IMR-90 (cell line): ENCODE measurements around the gene EIF1B. TPM values are rescaled to one million over a fixed set of nuclear protein-coding genes. Genes with fewer than 3 reads are reported as not detected.

Source experiments
- ATAC-seq: fragments of 200-7000 bp; cut with Tn5 transposase; 2 replicates; pipeline ENCODE4 v1.9.1; 2020; ENCODE audit warnings: low read depth, mild to moderate bottlenecking, moderate library complexity
- BruUV-seq: library from RNA; stranded (reverse); fragments of 400-500 nt; replicated peaks from 2 replicates; lab custom pipeline; 2021; lab: Mats Ljungman, UMichigan
- CTCF ChIA-PET: fragments of 300-600 bp; formaldehyde crosslinking; extraction: SDS; loops from one replicate; lab custom pipeline; 2021; ENCODE audit warnings: antibody characterized with exemption; lab: Yijun Ruan, JAX
- POLR2A ChIA-PET: fragments of 300-600 bp; sonication (Branson Sonifier 250); formaldehyde crosslinking; loops from one replicate; lab custom pipeline; 2022; ENCODE audit warnings: antibody characterized with exemption; ENCODE audit not compliant: unreplicated experiment; lab: Charles Lee
- DNase-seq: peaks from one replicate; pipeline ENCODE4 v3.0.0; 2013
- H2AFZ ChIP-seq: replicated peaks from 2 replicates; pipeline ENCODE3; 2013; ENCODE audit warnings: low read length, mild to moderate bottlenecking; ENCODE audit not compliant: poor library complexity
- H2AK5ac ChIP-seq: 2 replicates; pipeline ENCODE4 v1.6.1; 2013; ENCODE audit warnings: low read depth, low read length, inconsistent platforms
- H2AK9ac ChIP-seq: replicated peaks from 2 replicates; pipeline ENCODE3; 2013; ENCODE audit warnings: mild to moderate bottlenecking, low read depth, low read length, moderate library complexity; ENCODE audit not compliant: poor library complexity
- H2BK120ac ChIP-seq: 2 replicates; pipeline ENCODE4 v1.6.1; 2013; ENCODE audit warnings: low read depth, low read length, inconsistent platforms
- H2BK15ac ChIP-seq: 3 replicates; pipeline ENCODE4 v1.6.1; 2013; ENCODE audit warnings: low read depth, low read length, inconsistent platforms
- H2BK20ac ChIP-seq: 2 replicates; pipeline ENCODE4 v1.6.1; 2013; ENCODE audit warnings: low read depth, mild to moderate bottlenecking, inconsistent platforms, low read length, moderate library complexity
- H2BK5ac ChIP-seq: 2 replicates; pipeline ENCODE4 v1.6.1; 2013; ENCODE audit warnings: mild to moderate bottlenecking, low read depth, low read length, inconsistent platforms; ENCODE audit not compliant: poor library complexity, severe bottlenecking
- H3K14ac ChIP-seq: replicated peaks from 2 replicates; pipeline ENCODE4 v1.6.1; 2013; ENCODE audit warnings: low read depth, low read length, inconsistent platforms
- H3K18ac ChIP-seq: 2 replicates; pipeline ENCODE4 v1.6.1; 2013; ENCODE audit warnings: low read depth, low read length, control low read depth
- H3K23ac ChIP-seq: 2 replicates; pipeline ENCODE4 v1.6.1; 2013; ENCODE audit warnings: low read depth, low read length, inconsistent platforms
- H3K27ac ChIP-seq: 2 replicates; pipeline ENCODE4 v1.5.1; 2013; ENCODE audit warnings: mild to moderate bottlenecking, control low read depth, low read length; ENCODE audit not compliant: insufficient read depth
- H3K27me3 ChIP-seq: 2 replicates; pipeline ENCODE4 v1.6.1; 2013; ENCODE audit warnings: low read length; ENCODE audit not compliant: control insufficient read depth, insufficient read depth
- H3K36me3 ChIP-seq: 2 replicates; pipeline ENCODE4 v1.6.1; 2013; ENCODE audit warnings: low read length, mixed read lengths; ENCODE audit not compliant: control insufficient read depth, insufficient read depth
- H3K4ac ChIP-seq: 2 replicates; pipeline ENCODE4 v1.6.1; 2013; ENCODE audit warnings: low read depth, low read length, inconsistent platforms
- H3K4me1 ChIP-seq: 2 replicates; pipeline ENCODE4 v1.6.1; 2013; ENCODE audit warnings: low read length, mixed read lengths; ENCODE audit not compliant: control insufficient read depth, insufficient read depth
- H3K4me2 ChIP-seq: 2 replicates; pipeline ENCODE4 v1.6.1; 2013; ENCODE audit warnings: low read depth, mild to moderate bottlenecking, control low read depth, low read length, moderate library complexity
- H3K4me3 ChIP-seq: 2 replicates; pipeline ENCODE4 v1.5.1; 2013; ENCODE audit warnings: low read depth, mild to moderate bottlenecking, control low read depth, low read length, moderate library complexity; ENCODE audit not compliant: insufficient read depth
- H3K56ac ChIP-seq: 2 replicates; pipeline ENCODE4 v1.6.1; 2013; ENCODE audit warnings: low read length, inconsistent platforms; ENCODE audit not compliant: insufficient read depth; ENCODE audit errors: extremely low read depth
- H3K79me1 ChIP-seq, 2 experiments: 2 replicates each; pipeline ENCODE4 v1.6.1; 2013; ENCODE audit warnings: low read length in 2 of 2, inconsistent platforms in 1 of 2, low read depth in 1 of 2
- H3K9ac ChIP-seq: 2 replicates; pipeline ENCODE4 v1.6.1; 2013; ENCODE audit warnings: low read depth, low read length, control low read depth
- H3K9me1 ChIP-seq: 2 replicates; pipeline ENCODE4 v1.6.1; 2013; ENCODE audit warnings: low read length, inconsistent platforms; ENCODE audit not compliant: insufficient read depth
- H3K9me3 ChIP-seq: 2 replicates; pipeline ENCODE4 v1.6.1; 2013; ENCODE audit warnings: low read length; ENCODE audit not compliant: control insufficient read depth, insufficient read depth
- H4K20me1 ChIP-seq: 2 replicates; pipeline ENCODE4 v1.6.1; 2013; ENCODE audit warnings: low read length, inconsistent platforms; ENCODE audit not compliant: insufficient read depth
- H4K5ac ChIP-seq: 2 replicates; pipeline ENCODE4 v1.6.1; 2013; ENCODE audit warnings: mild to moderate bottlenecking, low read depth, low read length, control low read depth
- H4K8ac ChIP-seq, 2 experiments: 2 replicates each; pipeline ENCODE4 v1.6.1; 2013; ENCODE audit warnings: low read depth in 2 of 2, low read length in 2 of 2, control low read depth in 1 of 2, inconsistent platforms in 1 of 2
- H4K91ac ChIP-seq: 2 replicates; pipeline ENCODE4 v1.6.1; 2013; ENCODE audit warnings: low read depth, low read length, inconsistent platforms; ENCODE audit not compliant: insufficient read depth
- BHLHE40 ChIP-seq: fragments of 150-350 bp; IDR thresholded peaks from 2 replicates; pipeline ENCODE4 v1.6.1; 2016; ENCODE audit warnings: mild to moderate bottlenecking, low read depth, low read length
- CEBPB ChIP-seq: IDR thresholded peaks from 2 replicates; pipeline ENCODE4 v1.6.1; 2012; ENCODE audit warnings: low read depth, low read length, improper control_type of control experiment
- CTCF ChIP-seq: conservative IDR thresholded peaks from 2 replicates; pipeline ENCODE4 v1.5.1; 2012; ENCODE audit warnings: mild to moderate bottlenecking, low read depth, low read length, improper control_type of control experiment
- MAFK ChIP-seq: IDR thresholded peaks from 2 replicates; pipeline ENCODE4 v1.6.1; 2012; ENCODE audit warnings: low read depth, low read length, improper control_type of control experiment
- MAZ ChIP-seq: IDR thresholded peaks from 2 replicates; pipeline ENCODE4 v1.6.1; 2012; ENCODE audit warnings: low read depth, mild to moderate bottlenecking, low read length, improper control_type of control experiment, moderate library complexity, borderline replicate concordance
- MXI1 ChIP-seq: IDR thresholded peaks from 2 replicates; pipeline ENCODE4 v1.6.1; 2012; ENCODE audit warnings: low read depth, mild to moderate bottlenecking, low read length, moderate library complexity, borderline replicate concordance
- NFE2L2 ChIP-seq: fragments of 150-350 bp; IDR thresholded peaks from 2 replicates; pipeline ENCODE4 v1.6.1; 2016; ENCODE audit warnings: low read depth, mild to moderate bottlenecking, low read length
- POLR2A ChIP-seq: IDR thresholded peaks from 2 replicates; pipeline ENCODE4 v1.6.1; 2012; ENCODE audit warnings: mild to moderate bottlenecking, low read depth, low read length
- RAD21 ChIP-seq: IDR thresholded peaks from 2 replicates; pipeline ENCODE4 v1.6.1; 2012; ENCODE audit warnings: low read length, improper control_type of control experiment
- RCOR1 ChIP-seq: IDR thresholded peaks from 2 replicates; pipeline ENCODE4 v1.6.1; 2012; ENCODE audit warnings: mild to moderate bottlenecking, low read length, improper control_type of control experiment; ENCODE audit not compliant: insufficient replicate concordance
- RFX5 ChIP-seq: IDR thresholded peaks from 2 replicates; pipeline ENCODE4 v1.8.0; 2012; ENCODE audit warnings: low read depth, mild to moderate bottlenecking, low read length, moderate library complexity
- SMC3 ChIP-seq: fragments of 150-350 bp; IDR thresholded peaks from 2 replicates; pipeline ENCODE4 v1.6.1; 2016; ENCODE audit warnings: low read depth, mild to moderate bottlenecking, antibody characterized with exemption, low read length, moderate library complexity
- WGBS, 2 experiments: methylation state at CpG; one replicate each; pipeline versions ENCODE4 v1.1.5 to v1.1.7; 2013; ENCODE audit warnings: missing lambda C conversion rate in 2 of 2; ENCODE audit not compliant: insufficient read length in 1 of 2; ENCODE audit errors: extremely low coverage in 2 of 2; 5-methylcytosine and 5-hydroxymethylcytosine counted together
- dilution Hi-C: fragments of 300-500 bp; cut with HindIII; formaldehyde crosslinking; loops from one replicate; pipeline ENCODE4 v1.14.3; 2018; ENCODE audit warnings: low sequenced_read_pairs; ENCODE audit not compliant: unreplicated experiment
- in situ Hi-C: fragments of 300-500 bp; cut with MboI; formaldehyde crosslinking; loops from 3 replicates; pipeline ENCODE4 v1.14.3; 2019; ENCODE audit warnings: low sequenced_read_pairs, inconsistent platforms, mixed read lengths
- intact Hi-C: fragments of 100-400 bp; cut with micrococcal nuclease; formaldehyde crosslinking; loops from 2 replicates; pipeline ENCODE4 v1.10.0; 2022
- polyA plus RNA-seq, 3 experiments: library from polyadenylated mRNA; depleted of rRNA; stranded (reverse); fragments of >200 nt; gene quantifications; 2 replicates each; pipeline ENCODE4 v1.2.3, GENCODE V29; 2012; ENCODE audit warnings: low replicate concordance in 1 of 3
- total RNA-seq: library from RNA; depleted of rRNA; stranded (reverse); fragments of >200 nt; gene quantifications from 2 replicates; pipeline ENCODE4 v1.2.3, GENCODE V29; 2012

EIF1B gene
- total and polyA plus RNA-seq, 2 of the 4 experiments (the other 2 are of a cell fraction) = 11.3 to 25.9 TPM

- DNase-seq (no peak), ATAC-seq (no peak)
- H3K9me3 ChIP-seq = no peaks in the 10 kb centered on the region
- no peak overlapping the region for H3K18ac ChIP-seq
- no peak for TF ChIP-seq RCOR1
- no peak for TF ChIP-seq SMC3
- TF ChIP-seq NFE2L2 = no peak
- TF ChIP-seq RFX5 = no peak
- TF ChIP-seq MAFK = no peak
- no peak for TF ChIP-seq BHLHE40
- no peak for TF ChIP-seq RAD21
- no peak for TF ChIP-seq CEBPB
- TF ChIP-seq MXI1 = no peak
- TF ChIP-seq CTCF = no peak
- TF ChIP-seq MAZ = no peak
- TF ChIP-seq POLR2A = no peak
- no peak overlapping the region for H3K14ac ChIP-seq
- no peak overlapping the region for H3K4ac ChIP-seq
- H3K79me1 ChIP-seq = no peaks in the 10 kb centered on the region
- in situ Hi-C loops (no loop called here), intact Hi-C loops (no loop called here), dilution Hi-C loops (no loop called here)
- H4K20me1 ChIP-seq = no peaks in the 10 kb centered on the region
- H3K4me3 ChIP-seq = no peak overlapping the region
- no peak overlapping the region for H3K4me2 ChIP-seq
- H2BK5ac ChIP-seq = no peak overlapping the region
- no TSS peak for BruUV-seq
- no peaks in the 10 kb centered on the region for H3K9me1 ChIP-seq
- H3K9ac ChIP-seq = no peak overlapping the region
- no peak overlapping the region for H3K23ac ChIP-seq
- no peak overlapping the region for H2BK15ac ChIP-seq
- no peak overlapping the region for H2AK9ac ChIP-seq
- no peaks in the 10 kb centered on the region for H3K36me3 ChIP-seq
- no peak overlapping the region for H3K56ac ChIP-seq
- H2AFZ ChIP-seq = no peak overlapping the region
- no peak overlapping the region for H2BK120ac ChIP-seq
- no peak overlapping the region for H3K27ac ChIP-seq
- no peak overlapping the region for H4K8ac ChIP-seq
- H3K4me1 ChIP-seq = no peaks in the 10 kb centered on the region
- no peak overlapping the region for H2BK20ac ChIP-seq
- H2AK5ac ChIP-seq = no peak overlapping the region
- no CpG with 5 or more reads among the region's 2 CpGs for WGBS, 2 experiments
- ChIA-PET POLR2A (no interaction called here), CTCF (no interaction called here)
- H3K27me3 ChIP-seq = no peaks in the 10 kb centered on the region
- no peak overlapping the region for H4K91ac ChIP-seq
- no peak overlapping the region for H4K5ac ChIP-seq
Observed at GRCh38 chr3:40287248-40287647, 22.3 kb upstream of the EIF1B start.
